ENCODE results near the gene C10orf88.

Gene C10orf88

GRCh38 chr10:122986335-122986734, 32.3 kb upstream of the C10orf88 start:
- TF ChIP-seq CTCF (IDR thresholded peaks at IDR 0.05; ENCODE audit: low read length, missing control alignments) = no peak
- H3K4me3 ChIP-seq (replicated peaks; ENCODE audit: low read depth, low read length) = no peak overlapping the region
- no peak for DNase-seq (ENCODE audit: low read depth)

DNA sequence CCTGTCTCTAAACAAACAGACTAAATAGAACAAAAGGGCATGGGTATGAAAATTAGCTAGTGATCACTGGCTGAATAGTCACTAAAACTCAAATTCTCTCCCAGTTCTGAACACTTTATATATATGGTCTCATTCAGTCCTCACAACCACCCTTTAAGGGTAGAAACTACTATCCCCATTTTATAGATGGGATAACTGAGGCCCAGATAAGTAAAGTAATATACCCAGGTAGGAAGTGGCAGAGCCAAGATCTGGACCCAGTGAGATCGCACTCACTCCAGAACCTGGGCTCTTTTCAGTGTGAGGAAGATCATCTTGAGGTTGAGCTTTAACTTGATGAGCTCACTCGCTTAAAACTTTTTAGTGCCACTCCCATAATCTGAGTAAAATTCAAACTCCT, 30.7 kb upstream of the C10orf88 start:
- H3K4me3 ChIP-seq (replicated peaks; ENCODE audit: low read depth, low read length) = no peak overlapping the region
- no peak for DNase-seq (ENCODE audit: low read depth)
- TF ChIP-seq CTCF (IDR thresholded peaks at IDR 0.05; ENCODE audit: low read length, missing control alignments) = no peak

GRCh38 chr10:122983898-122984297, 29.9 kb upstream of the C10orf88 start:
- DNase-seq (ENCODE audit: low read depth) = no peak
- TF ChIP-seq CTCF (IDR thresholded peaks at IDR 0.05; ENCODE audit: low read length, missing control alignments) = no peak
- H3K4me3 ChIP-seq (replicated peaks; ENCODE audit: low read depth, low read length) = no peak overlapping the region

DNA sequence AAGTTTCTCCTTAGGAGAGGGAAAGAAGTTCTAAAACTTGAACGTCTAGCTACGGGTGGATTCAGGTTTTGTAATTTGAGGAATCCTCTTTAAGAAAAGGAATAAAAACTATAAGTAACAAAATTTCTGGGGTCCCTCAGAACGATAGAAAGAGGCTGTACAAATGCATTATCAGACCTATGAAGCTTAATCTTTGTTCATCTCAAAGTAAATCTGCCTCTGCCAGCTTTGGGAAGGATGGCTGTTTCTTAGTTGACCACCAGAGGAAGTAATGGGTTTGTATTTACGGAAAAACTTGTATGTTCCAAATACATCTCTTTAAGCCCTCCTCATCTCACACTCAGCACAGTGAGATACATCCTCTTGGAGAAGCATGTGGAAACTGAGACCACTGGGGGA, 27.0 kb upstream of the C10orf88 start:
- peak; percentile 53 for TF ChIP-seq CTCF (IDR thresholded peaks at IDR 0.05; ENCODE audit: low read length, missing control alignments)
- peak overlapping the region; percentile 74 for H3K4me3 ChIP-seq (replicated peaks; ENCODE audit: low read depth, low read length)
- peak; percentile 60 for DNase-seq (ENCODE audit: low read depth)

GRCh38 chr10:122980209-122981065, 26.4 kb upstream of the C10orf88 start, which contains the start of gene PSTK:
PSTK (plus strand) TSS chr10:122980401; CDS start chr10:122980480, 79 bp downstream.
- peak; percentile 89 for TF ChIP-seq CTCF (IDR thresholded peaks at IDR 0.05; ENCODE audit: low read length, missing control alignments)
- peak within 1 kb of the TSS; percentile 74 for H3K4me3 ChIP-seq (replicated peaks; ENCODE audit: low read depth, low read length)
- DNase-seq (ENCODE audit: low read depth) = peak; percentile 95

DNA sequence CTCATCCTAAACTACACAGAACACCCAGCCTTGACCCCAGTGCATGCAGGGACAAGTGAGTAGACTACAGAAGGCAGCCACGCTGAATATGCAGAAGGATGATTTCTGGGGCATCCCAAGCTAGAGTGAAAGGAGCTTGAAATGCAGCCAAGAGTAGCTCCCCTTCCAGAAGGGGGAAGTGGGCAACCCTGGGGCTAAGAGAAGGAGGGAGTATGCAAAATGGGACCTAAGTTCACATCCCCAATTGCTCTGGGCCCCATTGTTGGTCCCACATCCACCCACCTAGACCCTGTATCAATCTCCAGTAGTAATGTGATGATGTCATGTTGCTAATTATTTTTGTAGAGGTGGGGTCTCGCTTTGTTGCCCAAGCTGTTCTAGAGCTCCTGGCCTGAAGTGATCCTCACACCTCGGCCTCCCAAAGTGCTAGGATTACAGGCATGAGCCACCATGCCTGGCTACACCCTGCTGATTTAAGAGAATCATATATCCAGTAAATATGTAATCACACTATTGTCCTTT, 20.6 kb upstream of the C10orf88 start:
- H3K4me3 ChIP-seq (replicated peaks; ENCODE audit: low read depth, low read length) = no peak overlapping the region
- no peak for DNase-seq (ENCODE audit: low read depth)
- no peak for TF ChIP-seq CTCF (IDR thresholded peaks at IDR 0.05; ENCODE audit: low read length, missing control alignments)

Data from fibroblast of pulmonary artery (primary cell).